ENCODE data around the gene PEX16. TPM values are rescaled to one million over a fixed set of nuclear protein-coding genes. Genes with fewer than 3 reads are reported as not detected.

The PEX16 gene
- total RNA-seq, 1 donor from 2014 or later, result 22.6 TPM

DNA sequence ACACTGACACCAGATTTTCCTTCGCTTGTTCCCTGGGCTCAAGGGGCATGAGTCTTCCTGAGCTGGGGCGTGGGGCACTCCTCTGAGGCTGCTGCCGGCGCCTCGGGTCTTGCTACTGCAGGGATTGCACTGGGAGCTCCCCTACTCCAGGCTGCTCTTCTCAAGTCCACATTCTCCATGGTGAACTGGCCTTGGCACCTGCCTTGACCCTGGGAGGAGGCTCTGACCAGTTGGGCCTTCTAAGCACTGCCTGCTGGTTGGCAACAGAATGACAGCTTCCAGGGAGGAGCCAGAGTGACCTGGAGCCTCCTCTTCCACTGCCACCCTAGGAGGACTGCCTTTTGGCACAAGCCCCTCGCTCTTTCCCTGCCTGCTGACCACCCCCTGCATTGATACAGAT lies 20.1 kb downstream of the PEX16 start:
- no peak for ATAC-seq

DNA sequence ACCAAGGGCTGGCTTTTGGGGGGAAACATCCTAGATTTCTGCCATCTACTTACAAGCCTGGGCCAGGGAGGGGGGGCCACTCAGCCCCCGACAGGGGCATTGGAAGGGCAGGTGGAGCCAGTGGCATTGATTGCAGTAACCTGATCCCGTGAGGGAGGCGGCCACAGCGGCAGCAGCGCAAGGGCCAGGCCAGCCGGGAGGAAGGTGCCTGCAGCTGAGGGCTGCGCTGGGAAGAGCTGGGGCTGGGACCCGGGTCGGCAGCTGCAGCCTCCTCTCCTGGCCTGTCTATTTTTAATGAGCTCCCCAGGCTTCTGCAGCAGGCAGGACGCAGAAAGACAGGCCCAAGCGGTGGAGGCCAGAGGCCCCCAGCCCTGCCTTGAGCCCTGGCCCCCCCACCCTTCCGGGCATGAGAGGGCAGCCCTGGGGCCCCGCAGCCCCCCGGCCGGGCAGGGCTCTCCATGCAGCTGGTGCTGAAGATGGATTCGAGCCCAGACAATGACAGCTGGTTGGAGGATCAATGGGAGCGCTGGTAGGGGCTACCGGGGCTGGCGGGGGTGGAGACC lies 21.2 kb downstream of the PEX16 start:
- ATAC-seq, result no peak

DNA sequence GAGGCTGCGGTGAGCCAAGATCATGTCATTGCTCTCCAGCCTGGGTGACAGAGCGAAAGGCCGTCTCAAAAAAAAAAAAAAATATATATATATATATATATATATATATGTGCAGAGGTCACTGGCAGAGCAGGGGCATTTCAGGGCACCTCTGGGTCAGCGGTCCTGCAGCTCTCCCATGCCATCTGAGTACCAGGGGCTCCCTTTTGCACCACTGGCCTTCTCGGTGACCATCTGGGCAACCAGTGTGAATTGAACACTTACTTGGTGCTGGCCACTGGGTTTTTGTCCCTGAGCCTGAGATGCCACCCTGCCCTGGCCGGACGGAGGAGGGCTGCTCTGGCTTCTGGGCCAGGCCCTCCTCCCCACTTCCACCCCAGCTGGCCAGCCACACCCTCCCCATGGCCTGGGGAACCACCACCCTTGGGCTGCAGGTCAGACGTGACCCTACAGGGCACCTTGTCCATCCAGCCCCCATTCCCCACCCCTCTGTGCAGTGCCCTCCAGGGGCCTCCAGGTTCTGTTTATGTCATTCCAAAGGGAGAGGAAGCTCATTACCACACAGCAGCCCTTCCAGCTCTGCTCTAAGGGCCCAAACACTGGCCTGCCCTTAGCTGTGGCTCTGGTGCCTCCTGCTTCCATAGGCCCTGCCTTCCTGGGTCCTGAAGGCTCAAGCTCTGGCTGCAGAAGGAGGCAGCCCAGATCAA lies 22.0 kb downstream of the PEX16 start:
- no peak for ATAC-seq

DNA sequence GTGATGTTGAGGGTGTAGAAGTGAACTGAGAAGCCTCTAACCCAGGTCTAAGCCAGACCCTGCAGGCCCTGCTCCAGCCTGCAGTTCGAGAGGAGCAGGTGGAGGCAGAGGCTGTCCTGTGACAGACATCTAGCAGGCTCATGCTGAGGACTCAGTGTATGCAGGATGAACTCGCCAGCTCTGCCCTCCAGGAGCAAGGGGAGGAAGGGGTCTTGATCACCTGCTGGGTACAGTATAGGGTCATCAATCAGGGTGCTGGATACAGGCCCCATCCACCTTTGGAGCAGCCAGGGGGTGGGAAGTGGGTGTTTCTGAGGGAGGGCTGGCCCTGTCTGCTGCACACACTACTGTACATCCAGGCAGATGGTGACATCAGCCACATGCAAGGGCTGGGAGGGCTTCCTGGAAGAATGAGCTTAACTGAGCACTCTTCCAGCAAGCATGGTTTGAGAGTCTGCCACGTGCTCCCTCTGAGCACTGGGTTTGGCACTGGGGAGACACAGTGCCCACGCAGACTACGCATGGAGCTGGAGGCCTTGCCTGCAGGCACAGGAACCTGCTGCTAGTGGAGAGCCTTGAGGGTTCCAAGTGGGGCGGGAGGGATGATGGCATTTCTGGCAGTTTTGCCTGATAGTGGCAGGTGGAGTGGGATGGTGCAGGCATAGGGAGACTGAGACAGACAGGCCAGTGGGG lies 23.0 kb downstream of the PEX16 start:
- no peak for ATAC-seq

DNA sequence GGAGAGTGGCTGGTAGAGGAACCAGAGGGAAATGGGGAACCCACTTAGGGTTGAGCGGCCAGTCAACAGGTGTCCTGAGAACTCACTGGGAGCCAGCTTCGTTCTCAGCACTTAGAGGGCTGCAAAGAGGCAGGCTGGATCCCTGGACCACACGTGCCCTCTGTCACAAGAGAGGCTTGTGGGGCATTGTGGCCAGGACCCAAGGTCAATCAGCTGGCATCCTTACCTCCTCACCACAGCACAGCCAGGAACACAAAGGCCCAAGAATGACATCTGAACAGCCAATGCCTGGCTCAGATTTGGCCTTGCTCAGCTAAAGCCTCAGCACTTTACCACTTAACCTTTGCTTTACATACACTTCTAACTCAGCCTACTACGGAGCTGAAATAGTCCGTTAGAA lies 24.8 kb downstream of the PEX16 start:
- ATAC-seq, result no peak

DNA sequence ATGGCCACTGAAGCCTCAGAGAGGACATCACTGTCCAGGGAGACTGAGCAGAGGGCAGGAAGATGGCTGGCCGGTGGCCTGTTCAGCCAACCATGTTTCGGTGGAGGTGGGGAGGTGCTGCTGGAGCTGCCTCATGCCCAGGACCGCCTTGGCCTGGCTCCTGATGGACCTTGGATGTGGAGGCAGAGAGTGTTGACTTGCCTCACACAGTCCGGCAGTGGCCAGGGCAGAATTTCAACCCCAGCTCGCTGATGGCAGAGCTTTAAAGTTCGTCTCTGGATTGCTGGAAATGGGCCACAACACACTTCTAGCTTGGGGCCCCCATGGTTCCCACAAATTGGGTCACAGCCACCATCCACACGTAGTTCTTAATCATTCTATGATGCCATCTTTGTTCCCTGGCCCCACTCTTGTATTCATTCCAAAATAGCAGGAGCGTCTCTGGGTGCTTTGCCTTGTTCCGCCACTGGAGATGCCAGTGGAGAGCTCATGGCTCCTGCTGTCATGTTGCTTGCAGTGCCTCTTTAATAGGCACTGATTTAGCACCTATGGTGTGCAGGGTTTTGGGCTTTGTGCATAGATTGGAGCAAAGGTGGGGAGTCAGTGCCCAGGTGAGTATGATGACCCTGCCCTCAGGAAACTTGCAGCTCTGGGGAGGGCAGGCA lies 26.7 kb downstream of the PEX16 start:
- no peak for ATAC-seq

DNA sequence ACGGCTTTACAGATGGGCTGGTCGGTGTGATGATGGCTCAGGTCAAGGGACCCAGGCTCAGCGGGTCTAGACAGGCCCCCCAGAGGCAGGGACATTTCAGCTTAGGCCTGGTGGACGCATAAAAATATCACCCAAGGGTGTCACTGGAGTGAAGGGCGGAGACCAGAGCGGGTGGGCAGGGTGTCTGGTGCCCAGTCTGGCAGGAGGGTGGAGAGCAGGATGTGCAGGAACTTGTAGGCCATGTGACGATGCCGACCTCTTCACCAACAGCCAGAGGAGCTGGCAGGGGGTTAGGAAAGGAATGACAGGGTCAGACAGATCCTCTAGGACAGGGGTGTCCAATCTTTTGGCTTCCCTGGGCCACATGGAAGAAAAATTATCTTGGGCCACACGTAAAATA lies 27.7 kb downstream of the PEX16 start:
- ATAC-seq, result no peak

DNA sequence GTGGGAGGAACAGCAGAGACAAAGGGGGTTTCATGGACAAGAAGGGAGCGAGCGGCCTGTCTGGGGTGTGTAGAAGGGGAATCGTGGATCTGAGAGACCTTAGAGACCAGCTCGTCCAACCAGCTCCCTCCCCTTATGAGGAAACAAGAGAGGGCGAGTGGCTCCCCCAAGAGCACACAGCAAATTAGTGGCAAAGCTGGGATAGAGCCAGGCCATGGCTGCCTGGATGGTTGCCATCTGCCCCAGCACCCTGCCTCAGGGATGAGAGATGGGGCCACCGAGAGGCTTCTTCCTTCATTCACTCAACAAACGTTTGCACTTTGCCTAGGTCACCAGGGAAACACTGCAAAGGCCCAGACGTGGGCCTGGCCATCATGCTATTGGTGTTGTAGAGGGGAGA lies 28.1 kb downstream of the PEX16 start:
- ATAC-seq, result no peak

DNA sequence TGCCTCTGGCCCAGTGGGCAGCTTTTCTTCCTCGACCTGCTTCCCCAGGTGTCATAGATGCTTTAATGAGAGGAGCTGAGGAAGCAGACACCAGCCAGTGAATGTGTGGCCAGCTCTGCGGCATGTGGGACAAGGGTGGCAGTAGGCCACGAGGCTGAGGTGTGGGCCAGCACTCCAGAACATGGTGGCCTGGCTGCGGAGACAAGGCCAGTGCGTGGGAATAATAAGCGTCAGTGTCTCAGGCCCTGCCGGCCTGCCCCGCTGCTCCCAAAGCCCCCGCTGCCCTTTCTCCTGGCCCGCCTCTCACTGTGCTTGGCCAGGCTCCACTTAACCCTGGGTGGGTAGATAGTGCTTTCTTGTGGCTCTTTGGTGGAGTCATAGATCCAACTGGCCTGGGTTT lies 30.1 kb downstream of the PEX16 start:
- no peak for ATAC-seq

DNA sequence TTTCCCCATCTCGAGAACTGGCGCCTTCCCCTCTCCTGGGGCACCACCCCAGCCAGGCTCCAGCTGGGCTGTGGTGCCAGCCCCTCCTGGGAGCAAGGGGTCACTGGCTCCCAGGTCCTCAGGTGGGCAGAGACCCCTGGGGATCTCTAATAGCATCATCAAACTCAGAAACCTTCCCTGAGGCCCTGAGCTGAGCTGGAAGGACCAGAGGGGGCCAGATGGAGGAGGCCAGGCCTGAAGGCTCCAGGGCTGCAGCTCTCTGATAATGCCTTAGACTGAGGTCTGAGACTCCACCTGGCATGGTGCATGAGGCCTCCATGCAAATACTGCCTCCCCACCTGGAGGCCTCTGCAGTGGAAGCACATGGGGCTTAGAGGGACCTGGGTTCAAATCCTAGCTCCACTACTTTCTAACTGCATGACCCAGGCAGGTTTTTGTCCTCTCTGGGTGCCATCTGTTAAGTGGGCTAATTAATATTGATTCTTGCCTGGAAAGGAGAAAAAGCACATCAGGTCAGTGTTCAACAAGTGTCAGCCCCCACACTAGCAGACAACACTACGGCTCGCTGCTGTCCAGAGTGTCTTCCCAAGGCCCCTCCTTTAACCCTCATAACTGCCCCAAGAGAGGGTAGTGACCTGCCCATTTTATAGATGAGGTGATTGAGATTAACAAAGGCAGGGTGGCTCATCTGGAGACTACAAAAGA lies 30.7 kb downstream of the PEX16 start:
- no peak for ATAC-seq

DNA sequence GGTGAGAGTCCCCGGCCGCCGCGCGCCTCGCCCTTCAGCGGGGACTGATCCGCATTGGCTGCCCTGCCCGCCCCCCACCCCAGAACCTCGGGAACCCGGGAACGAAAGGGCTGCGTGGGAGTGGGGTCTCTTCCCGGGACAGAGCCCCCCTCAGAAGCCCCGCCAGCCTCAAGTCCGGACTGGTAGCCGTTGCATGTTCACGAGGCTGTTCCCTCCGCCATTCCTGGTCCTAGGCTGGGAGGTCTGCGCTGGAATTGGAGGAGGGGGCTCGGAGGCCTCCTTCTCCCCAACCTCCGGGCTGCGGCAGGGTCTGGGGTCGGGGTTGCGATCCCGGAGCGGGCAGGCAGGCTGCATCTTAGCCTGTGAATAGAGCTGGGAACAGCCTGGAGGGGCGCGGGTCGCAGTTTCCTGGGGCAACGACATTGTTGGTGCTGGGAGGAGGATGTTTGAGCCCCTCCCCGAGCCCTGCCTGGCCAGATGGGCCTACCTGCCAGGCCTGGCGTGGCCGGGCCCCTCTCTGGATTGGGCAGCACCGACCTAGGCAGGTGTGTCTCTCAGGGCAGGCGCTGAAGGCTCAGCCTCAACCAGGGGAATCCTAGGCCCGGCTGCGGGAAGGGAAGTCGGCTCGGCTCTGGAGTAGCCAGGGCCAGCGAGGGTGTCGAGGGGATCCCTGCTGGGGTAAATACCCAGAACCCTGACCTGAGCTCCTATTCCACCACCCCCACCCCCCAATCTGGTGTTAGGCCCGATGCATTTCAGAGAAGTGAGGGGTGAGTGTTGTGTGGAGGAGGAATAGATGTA lies 31.6 kb downstream of the PEX16 start:
- ATAC-seq, result no peak

DNA sequence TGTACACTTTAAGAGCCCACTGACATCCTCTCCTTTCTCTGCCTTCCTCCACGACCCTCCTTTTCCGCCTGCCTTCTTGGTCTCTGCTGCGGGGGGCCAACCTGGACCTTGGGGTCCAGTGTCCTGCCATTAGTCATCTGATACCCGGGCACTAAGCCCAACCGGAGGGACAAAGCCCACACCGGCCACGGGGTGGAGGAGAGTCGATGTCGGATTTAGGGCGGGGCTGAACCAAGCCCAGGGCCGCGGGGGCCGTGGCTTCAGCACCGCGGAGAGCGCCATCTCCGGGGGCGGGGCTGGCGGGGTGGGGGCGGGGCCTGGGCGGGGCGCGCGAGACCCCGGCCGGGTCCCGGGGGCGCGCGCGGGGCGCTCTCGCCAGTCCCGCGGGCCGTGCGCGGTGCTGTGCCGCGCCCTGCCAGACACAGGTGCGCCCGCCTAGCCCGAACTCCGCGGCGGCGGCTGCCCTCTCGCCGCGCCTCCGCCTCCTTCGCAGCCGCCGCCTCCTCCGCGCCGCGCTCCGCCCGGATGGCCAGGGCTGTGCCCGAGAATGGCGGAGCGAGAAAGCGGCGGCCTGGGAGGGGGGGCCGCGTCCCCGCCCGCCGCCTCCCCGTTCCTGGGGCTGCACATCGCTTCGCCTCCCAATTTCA lies 32.3 kb downstream of the PEX16 start, which contains the start of gene MAPK8IP1:
TSS of gene MAPK8IP1 (plus strand) at position 378 of the 647 bp plus-strand sequence. CDS start at position 548, 170 bp downstream.
- ATAC-seq, result peak; percentile 83

DNA sequence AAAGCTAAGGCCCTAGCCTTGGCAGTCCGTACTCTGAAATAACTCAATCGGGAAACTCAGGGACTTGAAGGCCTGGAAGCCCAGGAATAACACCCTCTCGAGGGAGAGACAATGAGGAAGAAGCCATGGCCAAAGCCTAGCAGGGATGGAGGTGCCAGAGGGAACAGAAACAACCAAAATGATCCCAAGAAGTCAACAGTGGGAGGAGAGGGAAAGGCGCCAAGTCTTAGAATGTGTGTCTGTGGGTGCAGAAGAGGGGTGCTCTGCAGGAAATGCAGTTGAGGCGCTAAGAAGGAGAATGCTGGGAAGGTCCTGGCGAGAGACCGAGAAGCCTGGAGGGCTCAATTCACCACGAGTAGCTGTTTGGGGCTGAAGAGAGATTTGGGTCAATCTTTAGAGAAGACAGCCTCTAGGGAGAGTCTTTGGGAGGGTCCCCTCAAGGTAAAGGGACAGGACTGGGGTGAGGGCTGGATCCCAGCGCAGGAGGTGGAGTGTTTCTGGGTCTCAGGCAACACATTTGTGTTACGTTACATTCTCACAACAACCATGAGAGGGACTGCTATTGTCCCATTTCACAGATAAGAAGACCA lies 33.0 kb downstream of the PEX16 start:
- ATAC-seq, result no peak

DNA sequence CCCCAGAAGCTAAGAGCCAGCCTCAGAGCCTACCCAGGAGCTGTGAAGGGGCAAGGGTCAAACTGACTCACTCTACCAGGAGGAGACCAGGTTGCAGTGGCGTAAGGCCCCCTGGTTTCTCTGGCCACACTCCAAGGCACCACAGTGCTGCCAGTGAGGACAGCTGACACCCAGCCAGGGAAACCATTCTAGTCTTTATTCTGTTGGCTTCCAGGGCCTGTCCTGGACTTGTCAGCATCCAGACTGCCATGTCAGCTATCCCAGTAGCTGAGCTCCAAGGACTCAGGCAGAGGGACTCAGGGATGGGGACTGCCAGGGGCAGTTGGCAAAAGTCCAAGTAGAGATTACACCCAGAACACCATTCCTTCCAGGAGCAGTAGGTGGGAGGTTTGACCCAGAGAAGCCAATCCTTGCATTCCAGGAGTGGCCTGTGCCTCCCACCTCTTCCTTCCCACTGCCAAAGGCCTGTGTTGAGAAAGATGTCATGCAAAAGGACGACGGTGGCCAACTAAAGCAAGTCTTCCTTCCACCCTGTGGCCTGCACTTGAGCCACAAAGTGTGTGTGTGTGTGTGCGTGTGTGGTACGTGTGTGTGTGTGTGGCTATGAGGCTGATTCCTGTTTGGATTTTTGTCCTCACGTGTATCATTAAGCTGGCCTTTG lies 35.8 kb downstream of the PEX16 start:
- no peak for ATAC-seq

DNA sequence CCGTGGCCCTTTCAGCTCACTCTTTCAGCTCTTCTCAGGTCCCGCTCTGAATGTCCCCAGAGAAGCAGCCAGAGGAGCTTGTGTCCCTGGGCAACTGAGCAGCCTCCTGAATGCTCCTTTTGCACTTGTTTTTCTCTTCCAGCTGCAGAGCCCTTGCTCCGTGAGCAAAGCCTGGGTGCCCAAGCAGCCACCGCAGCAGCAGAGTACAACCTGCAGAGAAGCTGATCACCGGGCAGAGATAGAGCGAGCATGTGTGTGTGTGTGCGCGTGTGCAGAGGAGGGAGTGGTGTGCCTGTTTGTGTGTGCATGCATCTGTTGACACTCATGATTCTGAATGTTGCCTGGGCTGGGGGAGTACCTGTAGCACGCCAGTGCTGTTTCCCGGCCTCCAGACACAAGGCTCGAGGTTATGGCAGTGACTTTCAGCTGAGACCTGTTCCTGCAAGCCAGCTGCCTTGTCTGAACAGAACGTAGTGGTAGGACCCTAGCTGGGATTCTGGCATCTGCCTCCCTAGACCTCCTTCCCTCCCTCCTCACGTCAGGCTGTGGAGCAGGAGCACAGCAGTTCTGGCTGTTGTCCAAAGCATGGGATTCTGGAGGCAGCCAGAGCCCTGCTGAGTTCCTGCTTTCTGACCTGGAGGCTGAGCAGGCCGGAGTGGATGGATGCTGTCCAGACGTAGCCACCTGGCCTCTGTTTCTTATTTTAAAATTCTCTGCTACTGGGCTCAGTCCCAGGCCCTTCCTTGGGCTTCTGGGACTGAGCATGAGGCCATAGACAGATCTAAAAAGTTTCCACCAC lies 36.7 kb downstream of the PEX16 start:
- no peak for ATAC-seq

DNA sequence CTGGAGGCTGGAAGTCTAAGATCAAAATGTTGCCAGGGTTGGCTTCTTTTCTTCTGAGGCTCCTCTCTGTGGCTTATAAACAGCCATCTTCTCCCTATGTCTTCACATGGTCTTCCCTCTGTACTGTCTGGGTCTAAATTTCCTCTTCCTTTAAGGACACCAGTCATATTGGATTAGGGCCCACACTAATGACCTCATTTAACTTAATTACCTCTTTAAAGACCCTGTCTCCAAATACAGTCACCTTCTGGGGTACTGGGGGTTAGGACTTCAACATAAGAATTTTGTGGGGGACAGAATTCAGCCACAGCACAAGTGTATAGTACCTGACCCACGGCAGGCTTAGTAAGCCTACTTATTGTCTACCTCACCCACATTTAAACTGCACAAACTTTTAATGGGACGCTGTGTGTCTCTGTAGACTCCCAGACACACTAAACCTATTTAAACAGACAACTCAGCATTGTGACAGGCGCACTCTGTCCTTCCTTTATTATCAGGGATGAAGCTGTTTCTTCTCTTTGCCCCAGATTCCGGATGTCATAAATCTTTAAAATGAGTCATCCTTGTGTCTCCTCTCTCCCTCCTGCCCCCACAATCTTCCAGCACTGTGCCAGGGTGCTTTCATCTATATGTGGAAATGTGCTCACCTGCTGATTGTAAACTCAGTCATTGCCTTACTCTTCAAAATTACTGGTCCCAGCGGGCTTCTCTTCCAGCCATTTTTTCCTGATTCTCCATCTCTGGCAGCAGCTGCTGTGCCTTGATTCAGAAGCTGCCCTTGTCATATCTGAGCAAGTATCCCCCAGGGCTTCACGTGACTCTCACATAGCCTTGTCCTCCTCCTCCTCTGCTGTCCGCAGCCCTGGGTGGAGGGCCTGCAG lies 37.6 kb downstream of the PEX16 start:
- ATAC-seq, result no peak

DNA sequence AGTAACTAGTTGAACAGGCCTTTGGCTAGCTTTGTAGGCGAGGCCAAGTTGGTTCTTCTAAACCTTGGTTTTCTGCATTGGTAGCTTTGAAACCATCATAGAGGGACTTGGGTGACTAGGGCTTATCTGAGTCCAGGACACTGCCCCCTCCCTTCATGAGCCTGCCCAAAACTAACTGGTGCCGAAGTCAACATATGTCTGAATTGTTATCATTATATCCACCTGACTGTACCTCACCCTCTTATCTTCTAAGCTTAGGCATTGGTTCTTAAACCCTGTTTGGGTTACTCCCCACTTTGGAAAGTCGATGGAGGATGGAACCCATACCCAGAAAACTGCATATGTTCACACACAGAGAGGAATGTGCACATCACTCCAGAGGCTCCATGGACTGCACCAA lies 39.8 kb downstream of the PEX16 start:
- no peak for ATAC-seq

DNA sequence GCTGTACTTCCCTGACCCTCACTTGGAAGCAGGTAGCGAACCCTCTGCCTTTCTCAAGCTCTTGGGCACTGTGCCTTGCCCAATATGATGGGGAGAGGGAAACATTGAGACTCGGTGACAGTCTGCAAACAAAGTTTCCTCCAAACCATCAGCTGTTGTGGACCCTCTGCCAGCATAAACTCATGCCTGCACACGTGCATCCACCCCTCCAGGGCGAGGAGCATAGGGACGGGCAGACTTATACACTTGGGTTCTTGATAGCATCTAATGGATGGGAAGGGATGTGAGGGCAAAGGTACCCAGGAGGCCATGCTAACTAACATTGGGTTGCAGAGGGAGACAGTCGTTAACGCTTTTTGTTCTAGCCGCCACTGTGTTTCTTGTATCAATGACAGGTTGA lies 40.5 kb downstream of the PEX16 start:
- no peak for ATAC-seq

DNA sequence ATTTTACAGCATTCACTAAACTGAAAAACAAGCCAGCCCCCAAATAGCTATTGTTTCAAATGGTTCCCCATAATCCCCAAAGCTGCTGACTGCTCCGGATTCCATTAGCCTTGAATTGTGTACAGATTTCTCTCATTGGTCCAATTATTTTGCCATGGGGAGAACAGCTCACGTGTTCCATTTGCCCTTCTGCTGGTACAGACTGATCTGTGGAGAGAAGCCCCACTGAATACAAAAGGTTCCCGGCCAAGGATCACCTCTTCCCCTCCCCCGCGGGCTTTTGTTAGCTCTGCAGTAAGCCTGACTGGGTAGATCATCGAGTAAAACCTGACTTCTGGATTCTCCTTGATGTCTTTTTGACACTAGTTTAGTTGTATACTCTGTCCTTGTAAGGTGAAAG lies 41.3 kb downstream of the PEX16 start:
- no peak for ATAC-seq
